ENCODE results near the gene RASA3.

RASA3 gene

GRCh38 chr13:113977976-113978375, 154.4 kb downstream of the RASA3 start:
- no peak for DNase-seq

- DNase-seq, result no peak
Observed at GRCh38 chr13:113976711-113977684, 155.4 kb downstream of the RASA3 start.

- no peak for DNase-seq
Observed at GRCh38 chr13:113975416-113975815, 157.0 kb downstream of the RASA3 start.

- DNase-seq, result no peak
Observed at GRCh38 chr13:113974304-113975281, 157.8 kb downstream of the RASA3 start.

GRCh38 chr13:113973218-113974164, 158.9 kb downstream of the RASA3 start, which contains the start of gene C13orf46:
C13orf46 (minus strand) TSS chr13:113974076; CDS start chr13:113973997, 79 bp downstream.
- no peak for DNase-seq

- DNase-seq, result no peak
Observed at GRCh38 chr13:113972451-113973217, 159.8 kb downstream of the RASA3 start.

GRCh38 chr13:113971471-113972231, 160.8 kb downstream of the RASA3 start:
- no peak for DNase-seq

GRCh38 chr13:113970810-113971470, 161.5 kb downstream of the RASA3 start:
- no peak for DNase-seq

GRCh38 chr13:113969973-113970611, 162.3 kb downstream of the RASA3 start:
- DNase-seq, result no peak

- no peak for DNase-seq
Observed at GRCh38 chr13:113969311-113969972, 163.0 kb downstream of the RASA3 start.

GRCh38 chr13:113968463-113969310, 163.7 kb downstream of the RASA3 start:
- DNase-seq, result no peak

- no peak for DNase-seq
Observed at GRCh38 chr13:113967729-113968462, 164.5 kb downstream of the RASA3 start.

- no peak for DNase-seq
Observed at GRCh38 chr13:113967206-113967720, 165.2 kb downstream of the RASA3 start.

- DNase-seq, result no peak
Observed at GRCh38 chr13:113965968-113966884, 166.2 kb downstream of the RASA3 start.

- no peak for DNase-seq
Observed at GRCh38 chr13:113965383-113965874, 167.0 kb downstream of the RASA3 start.
